ENCODE measurements around the gene C6orf62.
A peak's percentile ranks its signal among the peaks of the same experiment; 100 is the strongest.

C6orf62 gene

GRCh38 chr6:24760210-24760609 is 41.3 kb upstream of the C6orf62 start (continued):
- TF ChIP-seq ZNF518A (tag by site-specific recombination; conservative IDR thresholded peaks at IDR 0.05; ENCODE audit: low read depth) (peak; percentile 80), ZNF558 (tag by site-specific recombination; IDR thresholded peaks at IDR 0.05) (no peak), ZNF362 (tag by site-specific recombination; IDR thresholded peaks at IDR 0.05) (no peak), KLF1 (tag by site-specific recombination; IDR thresholded peaks at IDR 0.05) (no peak), ZNF221 (tag by site-specific recombination; IDR thresholded peaks at IDR 0.05; ENCODE audit: borderline replicate concordance) (no peak), ZNF169 (tag by site-specific recombination; IDR thresholded peaks at IDR 0.05) (no peak), PBX3 (CRISPR knock-in tag; IDR thresholded peaks at IDR 0.05) (no peak), ZNF560 (tag by site-specific recombination; IDR thresholded peaks at IDR 0.05; ENCODE audit: borderline replicate concordance) (peak; percentile 83), RBAK (tag by site-specific recombination; IDR thresholded peaks at IDR 0.05) (0 out of 2 replicates have a peak, but pooled peaks have one; percentile 53), KLF16 (tag by site-specific recombination; IDR thresholded peaks at IDR 0.05) (no peak), SP7 (tag by site-specific recombination; IDR thresholded peaks at IDR 0.05) (no peak), ZNF843 (tag by site-specific recombination; IDR thresholded peaks at IDR 0.05) (no peak), ZBTB7A (tag by site-specific recombination; IDR thresholded peaks at IDR 0.05; ENCODE audit: low read depth) (no peak), ZFP3 (tag by site-specific recombination; IDR thresholded peaks at IDR 0.05; ENCODE audit: low read depth) (no peak), HIC1 (tag by site-specific recombination; IDR thresholded peaks at IDR 0.05) (no peak), ZNF510 (tag by site-specific recombination; IDR thresholded peaks at IDR 0.05; ENCODE audit: insufficient replicate concordance) (peak; percentile 15), ZNF514 (tag by site-specific recombination; IDR thresholded peaks at IDR 0.05) (0 out of 2 replicates have a peak, but pooled peaks have one; percentile 31), REPIN1 (tag by site-specific recombination; IDR thresholded peaks at IDR 0.05; ENCODE audit: low read depth) (no peak), ZBTB20 (tag by site-specific recombination; IDR thresholded peaks at IDR 0.05) (no peak), GLI2 (tag by site-specific recombination; IDR thresholded peaks at IDR 0.05; ENCODE audit: borderline replicate concordance, low read depth) (peak; percentile 22; the same call in 1 of the 2 replicates), ZNF121 (tag by site-specific recombination; IDR thresholded peaks at IDR 0.05) (no peak), ZNF555 (tag by site-specific recombination; conservative IDR thresholded peaks at IDR 0.05) (peak; percentile 57)

Data from HEK293 (cell line).